ENCODE data around the gene ANKRD13D. TPM values are rescaled to one million over a fixed set of nuclear protein-coding genes. Genes with fewer than 3 reads are reported as not detected.

Gene ANKRD13D
- total RNA-seq, 2 experiments from 2014 or later: 135 to 194 TPM

DNA sequence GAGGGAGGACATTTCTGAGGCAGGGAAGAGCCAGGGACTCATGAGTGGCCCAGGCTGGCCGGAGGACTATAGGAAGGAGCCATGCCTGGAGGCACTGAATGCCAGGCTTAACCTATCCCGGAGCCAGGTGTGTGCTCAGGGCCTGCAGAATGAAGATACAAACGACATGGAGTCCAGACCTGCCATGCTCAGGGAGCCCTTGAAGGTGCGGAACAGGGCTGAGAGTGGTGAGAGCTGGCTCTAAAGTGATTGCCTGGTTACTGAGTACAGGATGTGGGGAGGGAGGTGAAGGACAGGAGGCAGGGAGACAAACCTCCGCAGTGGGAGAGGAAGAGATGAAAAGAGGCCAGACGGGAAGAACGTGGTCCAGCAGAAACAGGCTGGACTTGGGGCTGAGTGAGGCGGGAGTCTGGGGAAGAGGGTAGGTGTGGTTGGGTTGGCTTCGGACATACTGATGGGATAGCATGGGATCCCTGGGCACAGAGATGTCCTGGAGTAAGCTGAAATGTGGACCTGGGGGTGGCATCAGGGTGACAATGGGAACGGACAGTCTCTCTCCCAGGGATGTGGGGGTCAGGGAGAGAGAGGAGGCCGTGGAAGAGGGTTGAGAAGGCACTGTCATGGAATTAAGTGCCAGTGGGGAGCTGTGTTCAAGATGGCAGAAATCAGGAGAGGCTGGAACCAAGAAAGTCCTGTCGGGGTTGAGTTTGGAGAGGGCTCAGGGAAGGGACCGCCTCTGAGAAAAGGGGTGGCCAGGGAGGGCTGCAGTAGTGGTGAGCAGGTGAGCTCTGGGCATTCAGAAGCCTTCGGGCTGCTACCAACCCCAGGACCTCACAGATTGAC is 1.5 kb upstream of the ANKRD13D start:
- Mint-ChIP-seq H3K4me1 (peaks cover 68% of the 10 kb centered on the region), H3K9me3 (no peaks in the 10 kb centered on the region), H3K27me3 (no peaks in the 10 kb centered on the region), H3K4me3 (peak overlapping the region; percentile 73), H3K36me3 (ENCODE audit: low read depth) (peaks cover 56% of the 10 kb centered on the region), H3K27ac (peak overlapping the region; percentile 98)
- ChIA-PET POLR2A (interaction anchor here (0.7 to 2.5 kb wide), 5 partner anchors 10 to 152 kb away, joined by 3 to 10 read pairs (median 7); partner anchors contain the start of gene GRK2), CTCF (interaction anchor here (0.8 to 6.1 kb wide), 17 partner anchors 10 to 114 kb away, joined by 3 to 41 read pairs (median 5); partner anchors contain the start of genes PPP1CA and SSH3)
- DNase-seq: peak; percentile 69

DNA sequence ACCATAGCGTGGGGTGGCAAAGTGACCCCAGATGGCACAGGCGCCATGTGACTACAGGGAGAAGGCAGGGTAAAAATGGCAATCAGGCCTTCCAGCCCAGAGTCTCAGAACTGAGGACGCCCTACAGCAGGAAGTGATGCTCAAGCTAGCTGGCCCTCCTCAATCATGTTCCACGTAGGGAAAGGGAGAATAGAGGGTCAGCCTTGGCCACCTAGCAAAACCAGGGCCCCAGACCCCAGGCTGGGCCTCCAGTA is 978 bp upstream of the ANKRD13D start:
- POLR2A ChIA-PET: interaction anchor here (0.8 to 2.5 kb wide), 5 partner anchors 11 to 116 kb away, joined by 3 to 10 read pairs (median 7); partner anchors contain the start of genes GRK2 and TBC1D10C
- Mint-ChIP-seq H3K36me3 (ENCODE audit: low read depth) (peaks cover 57% of the 10 kb centered on the region), H3K27me3 (no peaks in the 10 kb centered on the region), H3K27ac (peak overlapping the region; percentile 98), H3K4me3 (peak overlapping the region; percentile 73), H3K4me1 (peaks cover 72% of the 10 kb centered on the region), H3K9me3 (no peaks in the 10 kb centered on the region)
- CTCF ChIA-PET: interaction anchor here (0.8 to 6.1 kb wide), 16 partner anchors 10 to 113 kb away, joined by 3 to 41 read pairs (median 4); partner anchors contain the start of genes PPP1CA and SSH3
- DNase-seq: no peak

DNA sequence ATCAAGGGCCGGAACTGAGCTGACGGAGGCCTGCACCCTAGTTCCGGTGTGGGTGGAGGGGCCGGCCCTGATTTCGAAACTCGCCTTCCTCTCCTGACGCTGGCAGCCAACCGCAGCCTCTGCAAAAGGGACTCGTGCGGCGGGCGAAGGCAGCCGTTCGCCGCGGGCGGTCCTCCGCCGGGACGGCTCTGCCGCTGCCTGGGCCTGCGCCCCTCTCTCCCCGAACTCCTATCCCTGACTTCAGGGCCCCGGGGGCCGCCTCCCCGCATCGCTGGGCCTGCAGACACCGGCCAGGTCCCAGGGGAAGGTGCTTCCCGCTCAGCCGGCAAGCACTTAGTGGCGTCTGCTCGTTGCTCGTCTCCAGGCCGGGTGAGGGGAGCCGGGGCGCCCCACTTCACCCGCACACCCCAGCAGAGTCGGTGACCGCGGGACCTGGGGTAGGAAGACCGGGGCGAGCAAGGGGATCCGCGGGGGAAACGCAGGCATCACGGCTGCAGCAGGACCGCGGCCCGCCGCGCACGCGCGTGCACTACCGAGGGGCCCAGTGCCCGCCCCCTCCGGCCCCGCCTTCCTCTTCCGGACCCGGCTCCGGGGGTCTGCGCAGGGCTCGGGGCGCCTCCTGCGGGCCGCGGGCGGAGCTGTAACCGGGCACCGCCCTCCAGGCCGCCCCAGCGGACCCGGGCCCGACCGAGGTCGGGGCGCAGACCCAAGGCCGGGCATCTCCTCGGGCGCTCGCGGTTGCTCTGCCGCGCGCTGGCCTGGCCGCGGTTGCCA is 464 bp upstream of the ANKRD13D start:
- peaks cover 72% of the 10 kb centered on the region for H3K4me1 Mint-ChIP-seq
- ChIA-PET CTCF (interaction anchor here (0.7 to 6.1 kb wide), 16 partner anchors 10 to 113 kb away, joined by 3 to 41 read pairs (median 5); partner anchors contain the start of genes PPP1CA and SSH3), POLR2A (interaction anchor here (0.8 to 2.5 kb wide), 5 partner anchors 11 to 115 kb away, joined by 3 to 10 read pairs (median 7); partner anchors contain the start of genes GRK2 and TBC1D10C)

GRCh38 chr11:67289651-67290479 is 762 bp downstream of the ANKRD13D start:
- Mint-ChIP-seq H3K4me3 (peak overlapping the region; percentile 92), H3K4me1 (peaks cover 67% of the 10 kb centered on the region), H3K9me3 (no peaks in the 10 kb centered on the region), H3K27me3 (no peaks in the 10 kb centered on the region), H3K36me3 (ENCODE audit: low read depth) (peaks cover 63% of the 10 kb centered on the region), H3K27ac (peak overlapping the region; percentile 87)
- POLR2A ChIA-PET: interaction anchor here (2.5 kb wide), 1 partner anchor 22 kb away, joined by 10 read pairs; no protein-coding TSS in a partner anchor
- peak; percentile 33 for DNase-seq
- CTCF ChIA-PET: interaction anchor here (1.5 to 6.1 kb wide), 7 partner anchors 8 to 19 kb away, joined by 3 to 41 read pairs (median 10); partner anchors contain the start of gene SSH3

More for the DNA sequence above, 464 bp upstream of the ANKRD13D start:
- Mint-ChIP-seq H3K36me3 (ENCODE audit: low read depth) (peaks cover 60% of the 10 kb centered on the region), H3K27me3 (no peaks in the 10 kb centered on the region), H3K9me3 (no peaks in the 10 kb centered on the region), H3K27ac (peak overlapping the region; percentile 98), H3K4me3 (peak overlapping the region; percentile 73)
- peak; percentile 92 for DNase-seq

DNA sequence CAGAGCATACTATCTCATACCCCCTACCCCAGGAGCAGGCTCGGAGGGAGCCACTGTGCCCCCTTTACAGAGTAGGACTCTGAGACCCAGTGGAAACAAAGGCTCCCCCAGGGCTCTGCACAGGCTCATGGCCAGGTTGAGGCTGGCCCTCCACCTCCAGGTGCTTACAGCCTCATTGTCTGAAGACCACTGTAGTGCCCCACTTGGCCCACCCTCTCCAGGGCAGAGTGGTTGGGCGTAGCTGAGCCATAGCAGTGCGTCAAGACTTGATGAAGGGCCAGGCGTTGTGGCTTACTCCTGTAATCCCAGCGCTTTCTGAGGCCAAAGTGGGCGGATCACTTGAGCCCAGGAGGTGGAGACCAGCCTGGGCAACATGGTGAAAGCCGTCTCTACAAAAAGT is 1.7 kb downstream of the ANKRD13D start:
- H3K4me3 Mint-ChIP-seq: peak overlapping the region; percentile 92
- peaks cover 59% of the 10 kb centered on the region for H3K4me1 Mint-ChIP-seq
- ChIA-PET POLR2A (no interaction called here), CTCF (interaction anchor here (1.3 to 6.1 kb wide), 2 partner anchors 12 to 13 kb away, joined by 7 to 41 read pairs; partner anchors contain the start of gene SSH3)
- DNase-seq: no peak
- no peaks in the 10 kb centered on the region for H3K9me3 Mint-ChIP-seq
- H3K27me3 Mint-ChIP-seq: no peaks in the 10 kb centered on the region
- H3K36me3 Mint-ChIP-seq (ENCODE audit: low read depth): peaks cover 70% of the 10 kb centered on the region
- H3K27ac Mint-ChIP-seq: peak overlapping the region; percentile 38

DNA sequence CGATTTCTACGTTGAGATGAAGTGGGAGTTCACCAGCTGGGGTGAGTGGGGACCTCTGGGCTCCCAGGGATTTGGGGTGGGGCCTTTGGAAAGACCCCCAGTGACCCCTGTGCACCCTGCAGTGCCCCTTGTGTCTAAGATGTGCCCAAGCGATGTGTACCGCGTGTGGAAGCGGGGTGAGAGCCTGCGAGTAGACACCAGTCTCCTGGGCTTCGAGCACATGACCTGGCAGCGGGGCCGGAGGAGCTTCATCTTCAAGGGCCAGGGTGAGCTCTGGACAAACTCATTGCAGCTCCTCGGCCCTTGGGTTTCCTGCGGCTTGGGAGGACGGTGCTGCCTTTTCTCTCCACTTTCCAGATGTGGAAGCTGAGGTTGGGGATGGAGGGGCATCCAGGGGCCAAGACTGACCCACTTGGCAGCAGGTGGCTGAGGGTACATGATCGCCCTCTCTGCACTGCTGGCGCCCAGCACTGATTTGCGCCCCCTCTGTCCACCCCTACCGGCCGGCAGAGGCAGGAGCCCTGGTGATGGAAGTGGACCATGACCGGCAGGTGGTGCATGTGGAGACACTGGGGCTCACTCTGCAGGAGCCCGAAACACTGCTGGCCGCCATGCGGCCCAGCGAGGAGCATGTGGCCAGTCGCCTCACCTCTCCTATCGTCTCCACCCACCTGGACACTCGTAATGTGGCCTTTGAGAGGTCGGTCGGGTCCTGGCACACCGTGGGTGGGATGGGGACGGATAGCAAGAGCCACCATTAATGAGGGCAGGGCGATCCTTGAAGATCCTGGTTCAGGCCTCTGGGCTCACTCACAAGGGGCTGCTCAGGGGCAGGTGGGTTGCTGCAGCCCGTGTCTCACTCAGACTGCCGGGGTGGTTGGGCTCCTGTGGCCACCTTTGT is 2.6 kb downstream of the ANKRD13D start:
- Mint-ChIP-seq H3K27me3 (no peaks in the 10 kb centered on the region), H3K27ac (peak overlapping the region; percentile 13), H3K4me1 (peaks cover 57% of the 10 kb centered on the region), H3K4me3 (no peak overlapping the region), H3K36me3 (ENCODE audit: low read depth) (peaks cover 74% of the 10 kb centered on the region), H3K9me3 (peaks cover 7% of the 10 kb centered on the region)
- CTCF ChIA-PET: interaction anchor here (1.3 to 6.1 kb wide), 3 partner anchors 11 to 25 kb away, joined by 3 to 41 read pairs (median 7); partner anchors contain the start of gene SSH3
- DNase-seq: no peak
- POLR2A ChIA-PET: no interaction called here

GRCh38 chr11:67292671-67293070 is 3.6 kb downstream of the ANKRD13D start:
- Mint-ChIP-seq H3K36me3 (ENCODE audit: low read depth) (peaks cover 75% of the 10 kb centered on the region), H3K4me3 (peak overlapping the region; percentile 9), H3K9me3 (peaks cover 10% of the 10 kb centered on the region), H3K4me1 (peaks cover 51% of the 10 kb centered on the region), H3K27me3 (no peaks in the 10 kb centered on the region), H3K27ac (peak overlapping the region; percentile 28)
- no peak for DNase-seq
- ChIA-PET POLR2A (no interaction called here), CTCF (interaction anchor here (0.8 to 1.3 kb wide), 3 partner anchors 15 to 26 kb away, joined by 3 read pairs; no protein-coding TSS in a partner anchor)

GRCh38 chr11:67293090-67293489 is 4.0 kb downstream of the ANKRD13D start:
- Mint-ChIP-seq H3K4me3 (no peak overlapping the region), H3K27me3 (no peaks in the 10 kb centered on the region), H3K27ac (peak overlapping the region; percentile 1), H3K4me1 (peaks cover 47% of the 10 kb centered on the region), H3K36me3 (ENCODE audit: low read depth) (peaks cover 72% of the 10 kb centered on the region), H3K9me3 (peaks cover 10% of the 10 kb centered on the region)
- POLR2A ChIA-PET: no interaction called here
- no peak for DNase-seq
- CTCF ChIA-PET: interaction anchor here (0.6 to 1.3 kb wide), 4 partner anchors 15 to 26 kb away, joined by 3 read pairs; no protein-coding TSS in a partner anchor

DNA sequence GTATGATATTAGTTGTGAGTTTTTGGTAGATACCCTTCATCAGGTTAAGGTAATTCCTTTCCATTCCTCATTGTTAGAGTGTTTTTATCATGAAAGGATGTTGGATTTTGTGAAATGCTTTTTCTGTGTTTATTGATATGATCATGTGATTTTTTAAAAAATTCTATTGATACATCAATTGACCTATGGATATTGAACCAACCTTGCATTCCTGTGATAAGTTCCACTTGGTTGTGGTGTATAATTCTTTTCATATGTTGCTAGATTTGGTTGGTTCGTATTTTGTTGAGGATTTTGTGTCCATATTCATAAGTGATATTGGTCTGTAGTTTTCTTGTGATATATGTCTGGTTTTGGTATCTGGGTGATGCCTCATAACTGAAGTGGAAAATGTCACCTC is 6.7 kb downstream of the ANKRD13D start:
- H3K4me1 Mint-ChIP-seq: peaks cover 40% of the 10 kb centered on the region
- H3K36me3 Mint-ChIP-seq (ENCODE audit: low read depth): peaks cover 78% of the 10 kb centered on the region
- H3K4me3 Mint-ChIP-seq: no peak overlapping the region
- peak overlapping the region; percentile 41 for H3K27ac Mint-ChIP-seq
- DNase-seq: no peak
- CTCF ChIA-PET: interaction anchor here (0.6 to 2.0 kb wide), 4 partner anchors 21 to 142 kb away, joined by 3 to 8 read pairs (median 5); no protein-coding TSS in a partner anchor
- no peaks in the 10 kb centered on the region for H3K27me3 Mint-ChIP-seq
- H3K9me3 Mint-ChIP-seq: peaks cover 10% of the 10 kb centered on the region
- POLR2A ChIA-PET: no interaction called here

DNA sequence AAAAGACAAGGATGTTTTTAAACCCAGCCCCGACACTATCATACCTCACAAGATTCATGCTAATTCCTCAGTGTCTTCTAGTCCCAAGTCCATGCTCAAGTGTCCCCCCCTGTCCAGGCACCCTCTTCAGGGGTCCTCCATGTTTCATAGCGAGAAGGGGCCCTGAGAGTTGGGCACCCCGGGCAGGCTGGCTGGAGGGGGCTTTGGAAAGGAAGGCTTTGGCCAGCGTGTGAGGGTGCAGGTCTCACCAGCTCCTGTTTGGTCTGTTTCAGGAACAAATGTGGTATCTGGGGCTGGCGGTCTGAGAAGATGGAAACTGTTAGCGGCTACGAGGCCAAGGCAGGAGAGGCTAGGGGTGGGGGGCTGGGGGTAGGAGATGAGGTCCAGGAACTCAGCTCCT is 9.7 kb downstream of the ANKRD13D start:
- peaks cover 62% of the 10 kb centered on the region for H3K36me3 Mint-ChIP-seq (ENCODE audit: low read depth)
- POLR2A ChIA-PET: no interaction called here
- no peaks in the 10 kb centered on the region for H3K27me3 Mint-ChIP-seq
- H3K4me1 Mint-ChIP-seq: peaks cover 25% of the 10 kb centered on the region
- CTCF ChIA-PET: interaction anchor here (0.5 to 3.2 kb wide), 7 partner anchors 10 to 1735 kb away, joined by 3 to 11 read pairs (median 4); partner anchors contain the start of gene ANKRD13D
- H3K27ac Mint-ChIP-seq: no peak overlapping the region
- DNase-seq: no peak
- H3K9me3 Mint-ChIP-seq: peaks cover 10% of the 10 kb centered on the region
- H3K4me3 Mint-ChIP-seq: no peak overlapping the region
